Endothelial cell of umbilical vein (primary cell): Measurements from ENCODE around the gene PFDN1. TPM values are rescaled to one million over a fixed set of nuclear protein-coding genes. Genes with fewer than 3 reads are reported as not detected.

ENCODE experiments used
- BruUV-seq: library from RNA; stranded (reverse); fragments of 400-500 nt; replicated peaks from 2 replicates; lab custom pipeline; 2021; lab: Mats Ljungman, UMichigan
- CTCF ChIA-PET: fragments of 300-600, 350-600 bp; sonication (Branson Sonifier 250); formaldehyde crosslinking; loops from one replicate; lab custom pipeline; 2021; ENCODE audit warnings: antibody characterized with exemption, inconsistent platforms; lab: Charles Lee
- POLR2A ChIA-PET: fragments of 300-600, 350-600 bp; sonication (Branson Sonifier 250); formaldehyde crosslinking; loops from one replicate; lab custom pipeline; 2021; ENCODE audit warnings: antibody characterized with exemption, inconsistent platforms; lab: Charles Lee
- DNase-seq: peaks from one replicate; pipeline ENCODE4 v3.0.0-alpha.2; 2011; ENCODE audit warnings: low read depth, low spot score
- FAIRE-seq: peaks from 2 replicates; lab custom pipeline; 2011; peaks lifted over from hg19 to GRCh38; lab: Jason Lieb, UNC
- H2AFZ ChIP-seq: 2 replicates; pipeline ENCODE4 v1.6.0; 2012; ENCODE audit warnings: low read depth, low read length, control low read depth, inconsistent platforms
- H3K27ac ChIP-seq: 2 replicates; pipeline ENCODE4 v1.5.1; 2011; ENCODE audit warnings: low read depth, mild to moderate bottlenecking, control low read depth, low read length, moderate library complexity; ENCODE audit not compliant: insufficient read depth
- H3K27me3 ChIP-seq, 2 experiments: 2 replicates each; pipeline versions ENCODE4 v1.6.0 to v1.6.1; 2011; ENCODE audit warnings: low read length in 2 of 2, mixed read lengths in 1 of 2; ENCODE audit not compliant: control insufficient read depth in 2 of 2, insufficient read depth in 2 of 2
- H3K36me3 ChIP-seq, 2 experiments: 2 replicates in 1 of 2; 3 replicates in 1 of 2; pipeline ENCODE4 v1.5.1; 2011; ENCODE audit warnings: low read length in 2 of 2, mild to moderate bottlenecking in 1 of 2, moderate library complexity in 1 of 2; ENCODE audit not compliant: control insufficient read depth in 2 of 2, insufficient read depth in 2 of 2; ENCODE audit errors: extremely low read depth in 1 of 2
- H3K4me1 ChIP-seq: 3 replicates; pipeline ENCODE4 v1.5.1; 2011; ENCODE audit warnings: mild to moderate bottlenecking, low read length; ENCODE audit not compliant: control insufficient read depth, insufficient read depth; ENCODE audit errors: extremely low read depth
- H3K4me2 ChIP-seq: 2 replicates; pipeline ENCODE4 v1.6.1; 2011; ENCODE audit warnings: low read length, control low read depth, mixed read lengths; ENCODE audit not compliant: insufficient read depth
- H3K4me3 ChIP-seq, 3 experiments: fragments of 200-600 bp in 1 of 3; sonication (generic), shearing (Covaris generic) in 1 of 3; replicated peaks in 1 of 3; 2 replicates each; pipeline ENCODE4 v1.5.1; 2011 to 2016; ENCODE audit warnings: control low read depth in 3 of 3, low read length in 3 of 3, mild to moderate bottlenecking in 2 of 3, inconsistent platforms in 1 of 3, low read depth in 1 of 3, moderate library complexity in 1 of 3; ENCODE audit not compliant: insufficient read depth in 1 of 3
- H3K79me2 ChIP-seq: 2 replicates; pipeline ENCODE4 v1.6.0; 2012; ENCODE audit warnings: low read length, inconsistent platforms; ENCODE audit not compliant: control insufficient read depth, insufficient read depth
- H3K9ac ChIP-seq: replicated peaks from 2 replicates; pipeline ENCODE3; 2011; ENCODE audit warnings: low read length, control low read depth; ENCODE audit not compliant: insufficient read depth; ENCODE audit errors: extremely low read depth
- H3K9me1 ChIP-seq: replicated peaks from 3 replicates; pipeline ENCODE4 v1.6.0; 2011; ENCODE audit warnings: mild to moderate bottlenecking, low read length; ENCODE audit not compliant: control insufficient read depth, insufficient read depth; ENCODE audit errors: extremely low read depth
- H3K9me3 ChIP-seq: replicated peaks from 2 replicates; pipeline ENCODE4 v1.5.1; 2012; ENCODE audit warnings: low read length, inconsistent platforms; ENCODE audit not compliant: control insufficient read depth, insufficient read depth
- H4K20me1 ChIP-seq: replicated peaks from 2 replicates; pipeline ENCODE3; 2011; ENCODE audit warnings: mild to moderate bottlenecking, low read length; ENCODE audit not compliant: control insufficient read depth, insufficient read depth; ENCODE audit errors: extremely low read depth
- EZH2 ChIP-seq: IDR thresholded peaks from 2 replicates; pipeline ENCODE4 v1.6.1; 2012; ENCODE audit warnings: borderline replicate concordance, low read depth, mild to moderate bottlenecking, moderate library complexity, low read length, inconsistent platforms; ENCODE audit not compliant: severe bottlenecking
- FOS ChIP-seq: IDR thresholded peaks from 2 replicates; pipeline ENCODE4 v1.6.1; 2011; ENCODE audit warnings: mild to moderate bottlenecking, low read length, moderate library complexity, borderline replicate concordance; ENCODE audit not compliant: insufficient read depth
- GATA2 ChIP-seq: IDR thresholded peaks from 2 replicates; pipeline ENCODE4 v1.7.0; 2011; ENCODE audit warnings: low read depth, mild to moderate bottlenecking, moderate library complexity, mixed read lengths, low read length; ENCODE audit not compliant: insufficient read length, insufficient read depth
- JUN ChIP-seq: IDR thresholded peaks from 2 replicates; pipeline ENCODE4 v1.6.1; 2011; ENCODE audit warnings: borderline replicate concordance, low read depth; ENCODE audit not compliant: insufficient read length, insufficient read depth
- MAX ChIP-seq: IDR thresholded peaks from 2 replicates; pipeline ENCODE4 v1.6.1; 2011; ENCODE audit not compliant: insufficient read depth, insufficient read length
- MYC ChIP-seq: IDR thresholded peaks from one replicate; pipeline ENCODE4 v1.6.1; 2011; ENCODE audit warnings: mild to moderate bottlenecking, low read depth, low read length
- POLR2A ChIP-seq: IDR thresholded peaks from 2 replicates; pipeline ENCODE4 v1.6.1; 2012; ENCODE audit warnings: low read depth, mild to moderate bottlenecking, control low read depth, low read length
- POLR2AphosphoS5 ChIP-seq: IDR thresholded peaks from 2 replicates; pipeline ENCODE4 v1.6.1; 2012; ENCODE audit warnings: low read depth, mild to moderate bottlenecking, control low read depth, low read length, moderate library complexity; ENCODE audit not compliant: insufficient read depth
- dilution Hi-C: fragments of 300-500 bp; cut with MboI; formaldehyde crosslinking; loops from one replicate; pipeline ENCODE4 v1.15.0; 2019; ENCODE audit warnings: low sequenced_read_pairs; ENCODE audit not compliant: extremely low pct_ligation_motif_present
- intact Hi-C: fragments of 100-400 bp; cut with micrococcal nuclease; formaldehyde crosslinking; loops from one replicate; pipeline ENCODE4 v1.10.0; 2022
- polyA plus RNA-seq, 4 experiments: library from polyadenylated mRNA; depleted of rRNA in 3 of 4; stranded (reverse) in 3 of 4; unstranded in 1 of 4; fragments of >200 nt; gene quantifications; 2 replicates each; pipeline versions ENCODE4 v1.2.1 to v1.2.3, GENCODE V29; 2011 to 2012; ENCODE audit warnings: missing spikeins in 1 of 4
- total RNA-seq: library from RNA; stranded (reverse); gene quantifications from 2 replicates; pipeline ENCODE4 v1.2.3, GENCODE V29; 2021
- TF ChIP-seq, protein P1 (sequence below), 2 donors: IDR thresholded peaks; 1 replicate in 1 of 2; 2 replicates in 1 of 2; pipeline ENCODE4 v1.5.1; 2011; ENCODE audit warnings: low read length in 2 of 2, mild to moderate bottlenecking in 2 of 2, moderate library complexity in 2 of 2, control low read depth in 1 of 2, inconsistent platforms in 1 of 2, low read depth in 1 of 2; ENCODE audit not compliant: insufficient read depth in 1 of 2; ENCODE audit errors: extremely low read depth in 1 of 2

Gene PFDN1
- total and polyA plus RNA-seq, 2 donors (not counting 3 experiments of a cell fraction or from before 2014, with no cell fraction given) = 107 to 158 TPM

DNA sequence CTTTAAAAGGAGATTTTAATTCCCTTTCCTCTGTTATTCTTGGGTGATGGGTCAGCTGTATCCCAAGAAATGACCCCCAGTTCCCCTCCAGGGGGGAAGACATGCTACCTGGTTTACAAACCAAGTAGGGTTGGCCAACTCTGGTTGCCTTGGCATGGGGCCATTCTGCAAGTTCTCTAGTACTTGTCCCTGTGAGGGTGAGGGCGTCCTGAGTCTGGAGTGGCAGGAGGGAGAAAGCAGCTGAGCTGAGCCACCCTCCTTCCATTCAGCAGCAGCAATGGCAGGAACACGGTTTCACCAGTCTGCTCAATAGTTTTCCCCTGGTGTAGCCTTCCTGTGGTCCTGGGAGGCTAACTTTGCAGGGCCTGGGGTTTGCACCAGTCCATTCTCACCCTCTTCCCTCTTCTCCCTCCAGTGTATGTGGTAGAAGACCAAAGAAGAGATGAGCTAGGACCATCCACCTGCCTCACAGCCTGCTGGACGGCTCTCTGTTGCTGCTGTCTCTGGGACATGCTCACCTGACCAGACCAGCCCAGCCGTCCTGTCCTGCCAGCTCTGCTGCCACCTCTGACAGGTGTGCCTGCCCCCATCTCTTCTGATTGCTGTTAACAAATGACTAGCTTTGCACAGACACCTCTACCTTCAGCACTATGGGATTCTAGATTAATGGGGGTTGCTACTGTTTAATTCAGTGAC is 59.9 kb downstream of the PFDN1 start:
- peaks cover 6% of the 10 kb centered on the region for H3K79me2 ChIP-seq
- no TSS peak for BruUV-seq
- intact Hi-C loops = loop anchor here (10.0 kb wide), 1 partner anchor 392 kb away; the partner anchor contains the start of genes CD14 and TMCO6
- no peaks in the 10 kb centered on the region for H3K9me1 ChIP-seq
- ChIA-PET POLR2A (interaction anchor here (7.3 kb wide), 1 partner anchor 103 kb away, joined by 112 read pairs; the partner anchor contains the start of gene HBEGF), CTCF (interaction anchor here (1.3 to 17.3 kb wide), 10 partner anchors 11 to 121 kb away, joined by 3 to 1214 read pairs (median 32); partner anchors contain the start of genes HBEGF and SLC4A9)
- DNase-seq (no peak), FAIRE-seq (no peak)
- H3K4me1 ChIP-seq = peaks cover 41% of the 10 kb centered on the region
- no peaks in the 10 kb centered on the region for H4K20me1 ChIP-seq
- no peak overlapping the region for H3K9ac ChIP-seq
- TF ChIP-seq FOS (no peak), MAX (no peak), JUN (no peak), POLR2A (no peak), GATA2 (no peak), EZH2 (no peak), POLR2AphosphoS5 (no peak), MYC (no peak)
- TF ChIP-seq, protein P1, sequence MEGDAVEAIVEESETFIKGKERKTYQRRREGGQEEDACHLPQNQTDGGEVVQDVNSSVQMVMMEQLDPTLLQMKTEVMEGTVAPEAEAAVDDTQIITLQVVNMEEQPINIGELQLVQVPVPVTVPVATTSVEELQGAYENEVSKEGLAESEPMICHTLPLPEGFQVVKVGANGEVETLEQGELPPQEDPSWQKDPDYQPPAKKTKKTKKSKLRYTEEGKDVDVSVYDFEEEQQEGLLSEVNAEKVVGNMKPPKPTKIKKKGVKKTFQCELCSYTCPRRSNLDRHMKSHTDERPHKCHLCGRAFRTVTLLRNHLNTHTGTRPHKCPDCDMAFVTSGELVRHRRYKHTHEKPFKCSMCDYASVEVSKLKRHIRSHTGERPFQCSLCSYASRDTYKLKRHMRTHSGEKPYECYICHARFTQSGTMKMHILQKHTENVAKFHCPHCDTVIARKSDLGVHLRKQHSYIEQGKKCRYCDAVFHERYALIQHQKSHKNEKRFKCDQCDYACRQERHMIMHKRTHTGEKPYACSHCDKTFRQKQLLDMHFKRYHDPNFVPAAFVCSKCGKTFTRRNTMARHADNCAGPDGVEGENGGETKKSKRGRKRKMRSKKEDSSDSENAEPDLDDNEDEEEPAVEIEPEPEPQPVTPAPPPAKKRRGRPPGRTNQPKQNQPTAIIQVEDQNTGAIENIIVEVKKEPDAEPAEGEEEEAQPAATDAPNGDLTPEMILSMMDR (IDR thresholded peaks at IDR 0.05; ENCODE audit: extremely low read depth in 1 of 2, insufficient read depth in 1 of 2, low read depth in 1 of 2, low read length in 2 of 2) = no peak
- H3K9me3 ChIP-seq = no peaks in the 10 kb centered on the region
- H3K36me3 ChIP-seq = no peaks in the 10 kb centered on the region
- no peaks in the 10 kb centered on the region for H3K27me3 ChIP-seq
- no peak overlapping the region for H3K27ac ChIP-seq
- dilution Hi-C loops = no loop called here
- no peak overlapping the region for H3K4me3 ChIP-seq
- no peak overlapping the region for H3K4me2 ChIP-seq
- H2AFZ ChIP-seq = no peak overlapping the region
